ENCODE results near the gene RRP12.
"Not testable (repeated sequence)": the region's sequence is repeated elsewhere in the genome, so short reads cannot be mapped to it uniquely, and the experiment has no call there.

RRP12 gene

GRCh38 chr10:97406483-97406882 is 5.3 kb upstream of the RRP12 start:
- not testable (repeated sequence) for DNase-seq (ENCODE audit: low read depth)

- no peak for DNase-seq (ENCODE audit: low read depth)
Measured at GRCh38 chr10:97406064-97406463, 4.9 kb upstream of the RRP12 start.

- DNase-seq (ENCODE audit: low read depth), result no peak
Measured at GRCh38 chr10:97404044-97404443, 2.9 kb upstream of the RRP12 start.

GRCh38 chr10:97401455-97401919 is 347 bp upstream of the RRP12 start:
- DNase-seq (ENCODE audit: low read depth), result no peak

GRCh38 chr10:97399843-97400545 is 1.1 kb downstream of the RRP12 start:
- DNase-seq (ENCODE audit: low read depth), result no peak

GRCh38 chr10:97396056-97396455 is 5.1 kb downstream of the RRP12 start:
- DNase-seq (ENCODE audit: low read depth), result no peak

GRCh38 chr10:97393034-97393573 is 8.0 kb downstream of the RRP12 start:
- no peak for DNase-seq (ENCODE audit: low read depth)

GRCh38 chr10:97390091-97390490 is 11.0 kb downstream of the RRP12 start:
- DNase-seq (ENCODE audit: low read depth), result no peak

- DNase-seq (ENCODE audit: low read depth), result no peak
Measured at GRCh38 chr10:97388152-97388551, 13.0 kb downstream of the RRP12 start.

GRCh38 chr10:97385565-97385964 is 15.6 kb downstream of the RRP12 start:
- DNase-seq (ENCODE audit: low read depth), result no peak

GRCh38 chr10:97384641-97385040 is 16.5 kb downstream of the RRP12 start:
- no peak for DNase-seq (ENCODE audit: low read depth)

GRCh38 chr10:97384156-97384555 is 17.0 kb downstream of the RRP12 start:
- no peak for DNase-seq (ENCODE audit: low read depth)

- DNase-seq (ENCODE audit: low read depth), result no peak
Measured at GRCh38 chr10:97383159-97383558, 18.0 kb downstream of the RRP12 start.

GRCh38 chr10:97381626-97382025 is 19.5 kb downstream of the RRP12 start:
- no peak for DNase-seq (ENCODE audit: low read depth)

GRCh38 chr10:97380516-97380915 is 20.6 kb downstream of the RRP12 start:
- DNase-seq (ENCODE audit: low read depth), result no peak

- no peak for DNase-seq (ENCODE audit: low read depth)
Measured at GRCh38 chr10:97378933-97379921, 21.9 kb downstream of the RRP12 start.

GRCh38 chr10:97376413-97376812 is 24.7 kb downstream of the RRP12 start:
- no peak for DNase-seq (ENCODE audit: low read depth)

GRCh38 chr10:97373456-97373855 is 27.7 kb downstream of the RRP12 start:
- no peak for DNase-seq (ENCODE audit: low read depth)

GRCh38 chr10:97372233-97372875 is 28.8 kb downstream of the RRP12 start:
- no peak for DNase-seq (ENCODE audit: low read depth)

GRCh38 chr10:97371696-97372095 is 29.4 kb downstream of the RRP12 start:
- no peak for DNase-seq (ENCODE audit: low read depth)

GRCh38 chr10:97367126-97367649 is 34.0 kb downstream of the RRP12 start:
- no peak for DNase-seq (ENCODE audit: low read depth)

GRCh38 chr10:97366572-97366971 is 34.6 kb downstream of the RRP12 start:
- no peak for DNase-seq (ENCODE audit: low read depth)
